GM15510 (cell line): ENCODE measurements around the gene TRIM54.

ENCODE experiments used
- POLR2A ChIP-seq: IDR thresholded peaks from 3 replicates; pipeline ENCODE4 v1.6.1; 2011; ENCODE audit warnings: borderline replicate concordance; ENCODE audit not compliant: insufficient read length; ENCODE audit errors: extremely low read depth

TRIM54 gene

DNA sequence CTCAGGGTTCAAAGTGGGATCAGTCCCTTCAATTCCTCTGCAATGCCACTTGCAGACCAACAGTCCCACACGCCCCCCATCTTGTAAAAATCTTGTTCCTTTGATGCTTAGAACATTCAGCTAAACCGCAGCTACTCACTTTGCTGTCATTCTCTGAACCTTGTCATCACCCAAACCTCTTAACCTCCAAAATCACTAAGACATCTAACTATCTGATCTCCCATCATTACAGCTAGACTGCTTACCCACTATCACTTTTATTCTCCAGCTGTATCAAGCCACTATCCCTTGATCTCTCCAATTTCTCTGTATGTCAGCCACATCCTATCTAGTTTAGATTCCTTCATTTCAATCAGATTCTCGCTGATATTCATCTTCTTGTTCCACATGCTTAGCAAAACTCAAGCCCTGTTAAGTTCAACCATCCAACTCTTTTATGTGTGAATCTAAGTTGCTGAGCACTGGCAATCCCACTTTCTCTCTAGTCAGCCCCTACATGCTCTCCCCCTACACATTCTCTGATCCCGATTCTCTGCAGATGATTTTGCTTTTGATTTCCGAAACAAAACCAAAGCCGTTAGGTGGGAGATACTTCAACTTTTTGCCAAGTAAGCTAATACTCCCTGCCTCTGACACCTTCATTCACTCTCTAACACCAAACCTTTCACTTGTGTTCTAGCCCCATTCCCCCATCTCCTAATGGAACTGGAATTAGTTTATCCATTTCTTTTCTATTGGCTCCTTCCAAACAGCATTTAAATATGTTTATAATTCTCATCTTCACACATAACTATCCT lies 69.8 kb downstream of the TRIM54 start:
- TF ChIP-seq POLR2A, result no peak

- TF ChIP-seq POLR2A, result no peak
These were observed 71.8 kb downstream of the TRIM54 start for GRCh38 chr2:27353762-27354596.

DNA sequence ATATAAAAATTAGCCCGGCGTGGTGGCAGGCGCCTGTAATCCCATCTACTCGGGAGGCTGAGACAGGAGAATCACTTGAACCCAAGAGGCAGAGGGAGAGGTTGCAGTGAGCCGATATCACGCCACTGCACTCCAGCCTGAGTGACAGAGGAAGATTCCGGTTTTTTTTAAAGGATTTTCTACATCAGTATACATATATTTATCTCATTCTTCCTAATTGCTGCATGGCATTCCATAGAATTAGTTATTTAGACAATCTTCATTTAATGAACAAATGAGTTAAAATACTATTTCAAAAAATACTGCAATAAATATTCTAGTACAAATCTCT lies 72.3 kb downstream of the TRIM54 start:
- TF ChIP-seq POLR2A, result no peak

DNA sequence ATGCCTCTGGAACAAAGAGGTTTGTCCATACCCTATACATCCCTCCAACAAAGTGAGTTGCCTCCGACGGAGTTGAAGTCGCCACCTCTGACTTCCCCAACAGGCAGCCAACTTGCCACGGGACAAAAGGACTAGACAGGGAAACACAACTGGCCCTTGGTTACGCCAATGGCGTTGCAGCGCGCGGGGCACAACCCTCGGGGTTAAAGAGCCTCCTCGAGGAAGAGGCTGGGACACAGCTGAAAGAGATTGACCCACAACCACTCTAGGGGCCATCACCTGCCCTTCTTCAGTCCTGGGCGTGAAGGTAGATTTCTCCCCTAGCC lies 73.8 kb downstream of the TRIM54 start:
- TF ChIP-seq POLR2A, result no peak

DNA sequence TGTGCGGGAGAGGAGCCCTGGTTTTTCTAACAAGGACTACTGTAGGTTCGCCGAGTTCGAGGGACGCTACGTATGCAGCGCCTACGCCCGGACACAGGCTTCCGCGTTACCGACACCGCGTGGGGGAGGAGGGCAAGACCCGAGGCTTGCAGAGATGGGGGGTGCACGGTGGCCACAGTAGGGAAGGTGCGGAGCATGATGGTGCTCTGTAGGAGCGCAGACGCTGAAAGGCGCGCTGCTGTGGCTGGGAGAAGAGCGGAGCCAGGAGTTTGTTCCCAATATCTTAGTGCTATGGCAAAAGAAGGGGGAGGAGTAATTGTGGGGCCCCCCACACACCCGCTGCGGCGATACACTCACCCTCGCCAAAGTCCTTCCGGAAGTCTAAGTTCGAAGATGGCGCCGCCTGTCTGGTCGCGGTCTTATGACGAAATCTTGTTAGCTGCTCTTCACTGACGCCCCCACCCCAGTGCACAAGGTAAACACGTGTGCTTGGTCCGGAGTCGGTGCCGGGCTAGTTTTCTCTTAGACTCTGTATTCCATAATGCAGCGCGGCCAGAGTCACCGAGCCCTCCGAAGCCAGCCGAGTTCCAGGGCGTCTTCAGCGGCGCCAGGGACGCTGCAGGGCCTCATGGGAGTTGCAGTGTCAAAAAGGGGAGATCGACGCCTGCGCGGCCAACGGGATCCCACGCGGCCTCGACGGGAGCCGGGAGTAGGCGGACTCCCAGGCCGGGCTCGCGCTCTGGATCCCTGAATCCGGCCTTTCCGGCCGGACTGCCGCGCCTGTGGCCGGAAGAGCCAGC lies 74.4 kb downstream of the TRIM54 start, which contains the start of gene GTF3C2:
TSS of gene GTF3C2 (minus strand) at position 383 of the 800 bp plus-strand sequence. CDS start 13,210 bp downstream, outside the sequence.
- TF ChIP-seq POLR2A, result peak; percentile 53
